Measurements from ENCODE around the gene SERGEF.
"Not testable (repeated sequence)": the region's sequence is repeated elsewhere in the genome, so short reads cannot be mapped to it uniquely, and the experiment has no call there.

SERGEF gene

GRCh38 chr11:17906436-17906835, 106.4 kb downstream of the SERGEF start:
- DNase-seq (ENCODE audit: low spot score): no peak

- DNase-seq (ENCODE audit: low spot score): no peak
Observed at GRCh38 chr11:17905477-17905876, 107.4 kb downstream of the SERGEF start.

DNA sequence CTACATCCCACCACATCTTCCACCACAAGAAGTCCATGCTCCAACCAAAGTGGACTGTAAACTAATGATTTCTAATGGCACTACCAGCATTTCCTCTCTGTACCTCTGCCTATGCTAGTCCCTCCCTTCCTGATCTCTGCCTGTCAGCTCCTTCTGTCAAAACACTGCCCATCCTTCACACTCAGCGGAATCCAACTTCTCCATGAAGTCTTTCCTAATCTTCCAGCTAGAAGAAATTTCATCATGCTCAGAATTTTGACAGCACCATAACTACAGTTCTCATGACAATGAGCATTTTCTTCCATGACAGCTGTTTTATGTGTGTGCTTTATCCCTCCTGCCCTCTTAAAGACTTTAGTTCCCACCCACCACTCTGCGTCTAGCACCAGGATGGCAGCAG, 111.4 kb downstream of the SERGEF start:
- DNase-seq (ENCODE audit: low spot score): no peak

- no peak for DNase-seq (ENCODE audit: low spot score)
Observed at GRCh38 chr11:17898782-17899181, 114.1 kb downstream of the SERGEF start.

DNA sequence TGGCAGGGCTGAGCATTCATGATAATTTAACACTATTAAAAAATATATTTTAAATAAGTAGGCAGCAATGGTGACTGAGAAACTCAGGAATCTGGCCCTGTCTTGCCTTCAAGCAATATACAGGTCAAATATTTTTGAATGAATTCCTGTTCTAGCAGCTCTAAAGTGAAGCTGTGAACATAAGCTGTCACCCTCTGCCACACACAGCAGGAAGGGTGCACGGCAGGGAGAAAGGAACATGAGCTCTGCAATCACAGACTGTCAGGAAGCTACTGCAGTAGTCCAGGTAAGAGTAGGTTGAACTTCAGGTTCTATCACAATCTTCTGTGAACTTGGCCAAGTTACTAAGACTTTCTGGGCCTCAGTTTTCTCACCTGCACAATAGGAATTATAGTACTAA, 114.8 kb downstream of the SERGEF start:
- DNase-seq (ENCODE audit: low spot score): no peak

GRCh38 chr11:17897495-17897894, 115.4 kb downstream of the SERGEF start:
- DNase-seq (ENCODE audit: low spot score): no peak

DNA sequence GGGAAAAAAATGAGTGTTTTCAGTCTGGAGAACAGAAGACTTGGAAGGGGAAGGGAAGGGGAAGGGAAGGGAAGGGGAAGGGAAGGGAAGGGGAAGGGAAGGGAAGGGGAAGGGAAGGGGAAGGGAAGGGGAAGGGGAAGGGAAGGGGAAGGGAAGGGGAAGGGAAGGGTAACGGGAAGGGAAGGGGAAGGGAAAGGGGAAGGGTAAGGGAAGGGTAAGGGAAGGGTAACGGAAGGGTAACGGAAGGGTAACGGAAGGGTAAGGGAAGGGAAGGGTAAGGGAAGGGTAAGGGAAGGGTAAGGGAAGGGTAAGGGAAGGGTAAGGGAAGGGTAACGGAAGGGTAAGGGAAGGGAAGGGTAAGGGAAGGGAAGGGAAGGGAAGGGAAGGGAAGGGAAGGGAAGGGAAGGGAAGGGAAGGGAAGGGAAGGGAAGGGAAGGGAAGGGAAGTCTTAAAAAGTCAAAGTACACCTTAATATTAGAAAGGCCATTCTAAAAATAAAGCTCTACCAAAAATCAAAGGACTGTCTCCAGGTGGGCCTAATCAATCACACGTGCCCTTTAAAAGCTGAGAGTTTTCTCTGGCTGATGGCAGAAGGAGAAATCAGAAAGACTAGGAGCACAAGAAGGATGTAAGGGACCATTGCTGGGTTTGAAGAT, 116.2 kb downstream of the SERGEF start:
- not testable (repeated sequence) for DNase-seq (ENCODE audit: low spot score)

- no peak for DNase-seq (ENCODE audit: low spot score)
Observed at GRCh38 chr11:17894929-17895658, 117.8 kb downstream of the SERGEF start.

DNA sequence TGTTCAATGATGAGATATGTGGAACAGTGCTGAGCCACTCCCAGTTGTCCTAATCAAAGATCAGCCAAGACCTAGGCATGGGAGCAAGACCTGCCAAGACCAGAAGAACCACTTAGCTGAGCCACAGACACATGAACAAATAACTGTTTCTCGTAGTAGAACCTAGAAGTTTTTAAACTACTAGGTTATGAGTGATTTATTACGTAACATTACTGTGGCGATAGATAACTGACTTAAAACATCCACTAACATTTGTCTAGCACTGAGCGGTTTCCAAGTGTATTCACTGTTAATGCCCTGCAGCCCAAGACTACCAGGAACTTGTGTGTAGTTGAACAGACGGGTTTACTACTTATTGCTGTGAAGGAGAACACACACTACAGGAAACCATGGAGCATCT, 120.4 kb downstream of the SERGEF start:
- DNase-seq (ENCODE audit: low spot score): no peak

- DNase-seq (ENCODE audit: low spot score): no peak
Observed at GRCh38 chr11:17890325-17890724, 122.5 kb downstream of the SERGEF start.

- DNase-seq (ENCODE audit: low spot score): no peak
Observed at GRCh38 chr11:17887779-17888178, 125.1 kb downstream of the SERGEF start.

DNA sequence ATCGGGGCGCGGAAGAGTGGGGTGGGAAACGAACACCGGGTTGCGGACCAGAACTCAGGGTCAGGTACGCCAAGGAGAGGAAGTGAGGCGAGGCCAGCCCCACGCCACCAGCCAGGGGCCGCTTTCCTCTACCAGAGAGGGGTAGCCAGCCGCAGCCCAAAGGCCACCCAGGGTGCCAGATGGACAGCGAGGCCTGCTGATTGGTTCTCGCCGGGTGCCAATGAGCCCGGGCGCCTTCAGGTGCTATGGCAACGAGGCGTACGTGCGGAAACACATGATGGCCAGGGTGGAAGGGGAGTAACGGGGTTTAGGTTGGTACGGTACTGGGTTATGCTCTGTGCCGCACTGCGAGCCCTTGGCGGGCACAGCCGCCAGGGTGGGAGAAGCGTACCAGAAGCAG, 128.9 kb downstream of the SERGEF start:
- DNase-seq (ENCODE audit: low spot score): no peak

DNA sequence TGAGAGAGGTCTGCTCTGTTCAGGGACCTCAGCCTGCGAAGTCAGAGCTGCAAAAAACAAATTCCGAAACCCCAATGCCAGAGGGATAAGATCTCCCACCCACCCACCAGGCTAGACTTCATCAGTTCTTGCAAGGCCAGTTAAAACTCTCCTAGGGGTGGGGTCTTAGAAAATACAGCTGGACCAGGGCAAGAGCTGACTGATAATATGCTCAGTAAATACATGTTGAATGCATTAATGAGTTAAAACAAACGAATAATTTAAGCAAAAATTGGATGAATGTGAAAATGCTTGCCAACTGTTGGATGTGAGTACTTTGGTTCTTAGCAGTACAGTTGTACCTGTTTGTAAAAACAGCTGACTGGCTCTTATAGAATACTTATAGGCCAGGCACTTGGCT, 129.8 kb downstream of the SERGEF start:
- no peak for DNase-seq (ENCODE audit: low spot score)

DNA sequence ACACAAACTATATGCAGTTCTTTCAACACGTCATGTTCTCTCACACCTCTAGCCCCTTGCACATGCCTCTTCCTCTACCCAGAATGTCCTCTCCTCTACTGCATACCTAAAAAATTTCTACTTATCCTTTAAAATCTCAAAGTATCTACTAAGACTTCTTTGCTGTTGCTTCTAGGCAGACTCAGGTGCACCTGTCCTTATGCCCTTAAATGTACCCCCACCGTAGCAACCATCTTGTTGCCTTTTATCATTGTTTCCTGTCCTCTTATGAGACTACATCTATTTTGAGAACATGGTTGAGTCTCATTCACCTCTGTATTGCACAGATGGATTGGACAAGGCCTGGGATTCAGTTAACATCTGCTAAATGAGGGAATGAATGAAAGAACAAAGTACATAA, 134.1 kb downstream of the SERGEF start:
- no peak for DNase-seq (ENCODE audit: low spot score)

- DNase-seq (ENCODE audit: low spot score): no peak
Observed at GRCh38 chr11:17877886-17878285, 135.0 kb downstream of the SERGEF start.

GRCh38 chr11:17876827-17877226, 136.0 kb downstream of the SERGEF start:
- no peak for DNase-seq (ENCODE audit: low spot score)

- DNase-seq (ENCODE audit: low spot score): no peak
Observed at GRCh38 chr11:17875891-17876290, 137.0 kb downstream of the SERGEF start.

DNA sequence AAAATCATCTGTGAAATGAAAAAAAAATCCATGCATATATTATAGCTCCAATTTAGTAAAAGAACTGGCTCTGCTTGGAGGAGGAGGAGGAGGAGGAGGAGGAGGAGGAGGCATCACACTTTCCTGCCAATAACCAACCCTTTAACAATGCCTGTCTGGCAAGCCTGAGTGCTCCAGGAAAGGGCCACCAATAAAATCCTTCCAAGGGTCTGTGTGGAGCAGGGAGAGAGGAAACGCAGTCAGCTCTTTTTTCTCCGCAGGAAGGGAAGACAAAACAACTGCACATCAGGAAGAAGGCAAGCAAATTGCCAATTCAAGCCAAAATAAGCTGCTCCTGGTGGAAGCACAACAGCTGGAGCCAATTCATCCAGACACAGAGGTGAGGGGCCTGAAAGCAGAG, 139.3 kb downstream of the SERGEF start:
- no peak for DNase-seq (ENCODE audit: low spot score)

DNA sequence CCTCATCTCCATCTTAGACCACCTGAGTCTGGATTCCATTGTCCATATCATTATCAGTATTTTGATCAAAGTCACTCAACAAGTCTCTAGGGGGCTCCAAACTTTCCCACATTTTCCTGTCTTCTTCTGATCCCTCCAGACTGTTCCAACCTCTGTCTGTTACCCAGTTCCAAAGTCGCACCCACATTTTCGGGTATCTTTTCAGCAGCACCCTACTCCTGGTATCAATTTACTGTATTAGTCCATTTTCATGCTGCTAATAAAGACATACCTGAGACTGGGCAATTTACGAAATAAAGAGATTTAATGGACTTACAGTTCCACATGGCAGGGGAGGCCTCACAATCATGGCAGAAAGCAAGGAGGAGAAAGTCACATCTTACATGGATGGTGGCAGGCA, 144.4 kb downstream of the SERGEF start:
- not testable (repeated sequence) for DNase-seq (ENCODE audit: low spot score)

DNA sequence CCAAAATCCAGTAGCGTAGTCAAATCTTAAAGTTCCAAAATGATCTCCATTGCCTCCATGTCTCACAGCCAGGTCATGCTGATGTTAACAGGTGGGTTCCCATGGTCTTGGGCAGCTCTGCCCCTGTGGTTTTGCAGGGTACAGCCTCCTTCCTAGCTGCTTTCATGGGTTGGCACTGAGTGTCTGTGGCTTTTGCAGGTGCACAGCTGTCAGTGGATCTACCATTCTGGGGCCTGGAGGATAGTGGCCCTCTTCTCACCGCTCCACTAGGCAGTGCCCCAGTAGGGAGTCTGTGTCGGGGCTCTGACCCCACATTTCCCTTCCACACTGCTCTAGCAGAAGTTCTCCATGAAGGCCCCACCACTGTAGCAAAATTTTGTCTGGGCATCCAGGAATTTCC, 145.5 kb downstream of the SERGEF start:
- no peak for DNase-seq (ENCODE audit: low spot score)

GRCh38 chr11:17865765-17866428, 146.9 kb downstream of the SERGEF start:
- DNase-seq (ENCODE audit: low spot score): no peak

GRCh38 chr11:17864478-17864941, 148.3 kb downstream of the SERGEF start:
- DNase-seq (ENCODE audit: low spot score): no peak

DNA sequence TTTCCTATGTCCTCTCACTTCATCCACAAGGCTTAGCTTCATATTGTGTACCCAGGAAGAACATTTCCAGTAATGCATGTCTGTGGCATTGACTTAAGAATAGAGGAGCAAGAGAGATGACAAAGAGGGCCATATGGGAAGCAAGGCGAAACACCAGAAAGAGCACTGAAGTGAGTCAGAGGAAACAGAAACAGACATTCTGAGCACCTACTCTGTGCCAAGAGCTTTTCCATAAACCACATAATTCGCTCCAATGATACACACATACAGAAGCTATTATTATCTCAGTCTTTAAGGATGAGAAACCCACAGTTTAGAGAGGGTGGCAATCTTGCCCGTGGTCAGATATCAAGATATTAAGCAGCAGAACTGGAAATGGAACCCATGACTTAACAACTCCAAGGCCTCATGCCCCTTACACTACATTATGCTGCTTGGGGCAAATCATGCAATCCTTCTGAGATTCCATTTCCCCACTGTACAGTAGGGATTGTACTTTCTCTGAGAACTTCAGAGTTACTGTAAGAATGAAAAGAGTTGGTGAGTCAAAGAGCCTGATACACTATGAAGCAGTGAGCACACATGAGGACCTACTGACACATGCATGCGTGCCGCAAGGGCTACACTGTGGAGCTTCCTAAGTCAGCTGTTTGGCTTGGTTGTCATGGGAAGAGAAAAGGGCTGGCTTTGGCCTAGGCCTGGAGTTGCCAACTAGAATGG, 151.7 kb downstream of the SERGEF start:
- DNase-seq (ENCODE audit: low spot score): no peak
